Ovary (tissue), 3 donors: ENCODE measurements around the gene TAGLN.

ENCODE experiments used
- EP300 ChIP-seq: sonication (generic); formaldehyde crosslinking; IDR thresholded peaks from one replicate; pipeline ENCODE4 v1.6.1; 2017; ENCODE audit warnings: antibody characterized with exemption
- POLR2A ChIP-seq: fragments of 450-650 bp; IDR thresholded peaks from one replicate; pipeline ENCODE4 v1.6.1; 2017; ENCODE audit warnings: antibody characterized with exemption, mild to moderate bottlenecking, moderate library complexity
- TF ChIP-seq, protein P1 (sequence below), 3 donors: fragments of 450-650 bp in 2 of 3; fragments of 200-600 bp in 1 of 3; IDR thresholded peaks; one replicate each; pipeline versions ENCODE4 v1.5.1 to v1.8.0; 2016 to 2022; ENCODE audit warnings: antibody characterized with exemption in 3 of 3, mild to moderate bottlenecking in 1 of 3
- donor health status: DM: no; HTN: no; CAD: no.

GRCh38 chr11:117203069-117203407 is 3.9 kb downstream of the TAGLN start:
- TF ChIP-seq, protein P1, sequence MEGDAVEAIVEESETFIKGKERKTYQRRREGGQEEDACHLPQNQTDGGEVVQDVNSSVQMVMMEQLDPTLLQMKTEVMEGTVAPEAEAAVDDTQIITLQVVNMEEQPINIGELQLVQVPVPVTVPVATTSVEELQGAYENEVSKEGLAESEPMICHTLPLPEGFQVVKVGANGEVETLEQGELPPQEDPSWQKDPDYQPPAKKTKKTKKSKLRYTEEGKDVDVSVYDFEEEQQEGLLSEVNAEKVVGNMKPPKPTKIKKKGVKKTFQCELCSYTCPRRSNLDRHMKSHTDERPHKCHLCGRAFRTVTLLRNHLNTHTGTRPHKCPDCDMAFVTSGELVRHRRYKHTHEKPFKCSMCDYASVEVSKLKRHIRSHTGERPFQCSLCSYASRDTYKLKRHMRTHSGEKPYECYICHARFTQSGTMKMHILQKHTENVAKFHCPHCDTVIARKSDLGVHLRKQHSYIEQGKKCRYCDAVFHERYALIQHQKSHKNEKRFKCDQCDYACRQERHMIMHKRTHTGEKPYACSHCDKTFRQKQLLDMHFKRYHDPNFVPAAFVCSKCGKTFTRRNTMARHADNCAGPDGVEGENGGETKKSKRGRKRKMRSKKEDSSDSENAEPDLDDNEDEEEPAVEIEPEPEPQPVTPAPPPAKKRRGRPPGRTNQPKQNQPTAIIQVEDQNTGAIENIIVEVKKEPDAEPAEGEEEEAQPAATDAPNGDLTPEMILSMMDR (IDR thresholded peaks at IDR 0.05): no peak
- no peak for TF ChIP-seq POLR2A
- TF ChIP-seq EP300: no peak
